Neutrophil (primary cell): ENCODE measurements around the gene ETS1.

ENCODE experiments used
- H3K27ac ChIP-seq: fragments of 200-600 bp; sonication (generic); 2 replicates; pipeline ENCODE4 v1.5.1; 2016; ENCODE audit warnings: mild to moderate bottlenecking, moderate library complexity
- H3K27me3 ChIP-seq: fragments of 200-600 bp; sonication (generic); 2 replicates; pipeline ENCODE4 v1.6.0; 2016; ENCODE audit warnings: mild to moderate bottlenecking
- H3K36me3 ChIP-seq: fragments of 200-600 bp; sonication (generic); 2 replicates; pipeline ENCODE4 v1.5.1; 2017
- H3K4me1 ChIP-seq, 2 experiments: fragments of 200-600 bp in 1 of 2; sonication (generic) in 1 of 2; 1 replicate in 1 of 2; 2 replicates in 1 of 2; pipeline versions ENCODE4 v1.5.1 to v1.6.1; 2013 to 2016; ENCODE audit warnings: low read depth in 1 of 2, low read length in 1 of 2, mild to moderate bottlenecking in 1 of 2, moderate library complexity in 1 of 2; ENCODE audit not compliant: control insufficient read depth in 1 of 2, insufficient read depth in 1 of 2
- H3K4me3 ChIP-seq, 2 experiments: fragments of 200-600 bp in 1 of 2; sonication (generic) in 1 of 2; 1 replicate in 1 of 2; 2 replicates in 1 of 2; pipeline ENCODE4 v1.5.1; 2013 to 2016; ENCODE audit warnings: low read depth in 1 of 2, low read length in 1 of 2, mild to moderate bottlenecking in 1 of 2, moderate library complexity in 1 of 2
- H3K9me3 ChIP-seq: fragments of 200-600 bp; sonication (generic); 2 replicates; pipeline ENCODE4 v1.5.1; 2016
- CTCF ChIP-seq: fragments of 200-600 bp; sonication (generic); IDR thresholded peaks from 2 replicates; pipeline ENCODE4 v1.5.1; 2016; ENCODE audit warnings: antibody characterized with exemption

ETS1 gene

GRCh38 chr11:128603003-128603696 lies 15.8 kb upstream of the ETS1 start:
- TF ChIP-seq CTCF, result no peak
- Histone ChIP-seq H3K36me3 (no peaks in the 10 kb centered on the region), H3K4me3 (no peak overlapping the region), H3K4me1 (peaks cover 7 to 8% of the 10 kb centered on the region in 2 experiments), H3K27ac (no peak overlapping the region), H3K27me3 (no peaks in the 10 kb centered on the region), H3K9me3 (no peaks in the 10 kb centered on the region)

GRCh38 chr11:128599729-128600128 lies 12.4 kb upstream of the ETS1 start:
- no peaks in the 10 kb centered on the region for H3K36me3 ChIP-seq
- peaks cover 7 to 8% of the 10 kb centered on the region in 2 experiments for H3K4me1 ChIP-seq
- no peaks in the 10 kb centered on the region for H3K9me3 ChIP-seq
- TF ChIP-seq CTCF, result no peak
- no peak overlapping the region for H3K27ac ChIP-seq
- no peaks in the 10 kb centered on the region for H3K27me3 ChIP-seq
- no peak overlapping the region for H3K4me3 ChIP-seq

GRCh38 chr11:128598506-128599150 lies 11.3 kb upstream of the ETS1 start:
- Histone ChIP-seq H3K4me1 (peaks cover 7 to 8% of the 10 kb centered on the region in 2 experiments), H3K27ac (no peak overlapping the region), H3K27me3 (no peaks in the 10 kb centered on the region), H3K4me3 (no peak overlapping the region), H3K9me3 (no peaks in the 10 kb centered on the region), H3K36me3 (no peaks in the 10 kb centered on the region)
- TF ChIP-seq CTCF, result no peak

DNA sequence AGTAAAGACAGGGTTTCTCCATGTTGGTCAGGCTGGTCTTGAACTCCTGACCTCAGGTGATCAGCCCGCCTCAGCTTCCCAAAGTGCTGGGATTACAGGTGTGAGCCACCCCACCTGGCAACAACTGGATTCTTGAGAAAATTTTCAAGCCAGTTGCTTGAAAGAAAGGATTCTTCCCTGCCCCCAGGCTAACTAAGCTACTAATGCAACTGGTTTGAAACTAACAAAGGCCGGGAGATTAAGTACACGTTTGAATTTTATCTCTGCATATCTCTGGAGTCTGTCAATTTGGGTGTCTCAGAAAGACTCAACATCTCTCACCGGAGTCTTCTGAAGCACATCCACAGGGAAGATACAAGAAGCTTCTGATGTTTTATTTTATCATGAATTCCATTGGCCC lies 10.7 kb upstream of the ETS1 start:
- H3K4me1 ChIP-seq, result peaks cover 7 to 8% of the 10 kb centered on the region in 2 experiments
- no peaks in the 10 kb centered on the region for H3K36me3 ChIP-seq
- H3K27ac ChIP-seq, result no peak overlapping the region
- H3K27me3 ChIP-seq, result no peaks in the 10 kb centered on the region
- no peak for TF ChIP-seq CTCF
- H3K4me3 ChIP-seq, result no peak overlapping the region
- no peaks in the 10 kb centered on the region for H3K9me3 ChIP-seq

GRCh38 chr11:128597209-128597608 lies 9.9 kb upstream of the ETS1 start:
- no peak overlapping the region for H3K4me3 ChIP-seq
- H3K9me3 ChIP-seq, result no peaks in the 10 kb centered on the region
- H3K27ac ChIP-seq, result no peak overlapping the region
- peaks cover 7 to 8% of the 10 kb centered on the region in 2 experiments for H3K4me1 ChIP-seq
- H3K27me3 ChIP-seq, result no peaks in the 10 kb centered on the region
- no peak for TF ChIP-seq CTCF
- H3K36me3 ChIP-seq, result no peaks in the 10 kb centered on the region
